ENCODE results near the gene DCLRE1A. TPM values are rescaled to one million over a fixed set of nuclear protein-coding genes. Genes with fewer than 3 reads are reported as not detected.
A peak's percentile ranks its signal among the peaks of the same experiment; 100 is the strongest.

The DCLRE1A gene
- polyA plus RNA-seq, 1 donor from 2014 or later, result 11.6 TPM

- Histone ChIP-seq H3F3A (ENCODE audit: insufficient read depth, low read length, poor library complexity, severe bottlenecking) (no peaks in the 10 kb centered on the region), H3K27ac (ENCODE audit: low read length) (no peak overlapping the region)
These were observed 4.7 kb upstream of the DCLRE1A start for GRCh38 chr10:113858541-113858940.

GRCh38 chr10:113857210-113857609 lies 3.3 kb upstream of the DCLRE1A start:
- Histone ChIP-seq H4K20me1 (ENCODE audit: insufficient read depth) (no peaks in the 10 kb centered on the region), H3K79me2 (replicated peaks; ENCODE audit: insufficient read depth, low read length) (peaks cover 57% of the 10 kb centered on the region), H3F3A (ENCODE audit: insufficient read depth, low read length, poor library complexity, severe bottlenecking) (no peaks in the 10 kb centered on the region), H3K4me3 (ENCODE audit: low read length) (peak overlapping the region; percentile 88), H3K27ac (ENCODE audit: low read length) (no peak overlapping the region), H2AFZ (ENCODE audit: low read depth, low read length) (no peak overlapping the region), H3K9me2 (ENCODE audit: insufficient read depth, low read length) (no peaks in the 10 kb centered on the region), H3K4me2 (ENCODE audit: low read length) (peak overlapping the region; percentile 77), H3K36me3 (ENCODE audit: insufficient read depth, low read length) (peaks cover 23% of the 10 kb centered on the region), H3K27me3 (ENCODE audit: insufficient read depth, low read depth, low read length) (no peaks in the 10 kb centered on the region), H3K9ac (ENCODE audit: low read length) (no peak overlapping the region), H3K9me3 (ENCODE audit: low read length) (no peaks in the 10 kb centered on the region)
- TF ChIP-seq EZH2 (IDR thresholded peaks at IDR 0.05; ENCODE audit: borderline replicate concordance, insufficient read depth, low read length, poor library complexity, severe bottlenecking) (no peak), MXI1 (conservative IDR thresholded peaks at IDR 0.05; ENCODE audit: poor library complexity, severe bottlenecking) (no peak), TAF1 (IDR thresholded peaks at IDR 0.05; ENCODE audit: low read depth) (no peak), RAD21 (conservative IDR thresholded peaks at IDR 0.05) (no peak), EP300 (conservative IDR thresholded peaks at IDR 0.05; ENCODE audit: poor library complexity, severe bottlenecking) (no peak), CTCF (IDR thresholded peaks at IDR 0.05; ENCODE audit: poor library complexity, severe bottlenecking) (no peak), SMC3 (conservative IDR thresholded peaks at IDR 0.05; ENCODE audit: poor library complexity) (no peak), POLR2AphosphoS5 (IDR thresholded peaks at IDR 0.05) (no peak)

More at GRCh38 chr10:113858541-113858940, 4.7 kb upstream of the DCLRE1A start:
- H4K20me1 ChIP-seq (ENCODE audit: insufficient read depth), result no peaks in the 10 kb centered on the region
- H3K79me2 ChIP-seq (replicated peaks; ENCODE audit: insufficient read depth, low read length), result peaks cover 56% of the 10 kb centered on the region
- H3K36me3 ChIP-seq (ENCODE audit: insufficient read depth, low read length), result peaks cover 24% of the 10 kb centered on the region
- H3K9me2 ChIP-seq (ENCODE audit: insufficient read depth, low read length), result no peaks in the 10 kb centered on the region
- no peaks in the 10 kb centered on the region for H3K9me3 ChIP-seq (ENCODE audit: low read length)
- no peak overlapping the region for H2AFZ ChIP-seq (ENCODE audit: low read depth, low read length)
- TF ChIP-seq CTCF (IDR thresholded peaks at IDR 0.05; ENCODE audit: poor library complexity, severe bottlenecking), result no peak
- no peak for TF ChIP-seq REST (IDR thresholded peaks at IDR 0.05; ENCODE audit: borderline replicate concordance)
- TF ChIP-seq MXI1 (conservative IDR thresholded peaks at IDR 0.05; ENCODE audit: poor library complexity, severe bottlenecking), result no peak
- no peak for TF ChIP-seq POLR2AphosphoS5 (IDR thresholded peaks at IDR 0.05)
- no peak for TF ChIP-seq TAF1 (IDR thresholded peaks at IDR 0.05; ENCODE audit: low read depth)
- TF ChIP-seq RAD21 (conservative IDR thresholded peaks at IDR 0.05), result no peak
- TF ChIP-seq SMC3 (conservative IDR thresholded peaks at IDR 0.05; ENCODE audit: poor library complexity), result no peak
- TF ChIP-seq EP300 (conservative IDR thresholded peaks at IDR 0.05; ENCODE audit: poor library complexity, severe bottlenecking), result no peak
- no peak for TF ChIP-seq EZH2 (IDR thresholded peaks at IDR 0.05; ENCODE audit: borderline replicate concordance, insufficient read depth, low read length, poor library complexity, severe bottlenecking)
- H3K4me2 ChIP-seq (ENCODE audit: low read length), result no peak overlapping the region
- H3K27me3 ChIP-seq (ENCODE audit: insufficient read depth, low read depth, low read length), result no peaks in the 10 kb centered on the region
- H3K4me3 ChIP-seq (ENCODE audit: low read length), result no peak overlapping the region
- H3K9ac ChIP-seq (ENCODE audit: low read length), result no peak overlapping the region

Measured in neural cell (in vitro differentiated cells).